HK-2 (cell line): ENCODE results near the gene PPP1R16B.

Experiments used
- DNase-seq: peaks from one replicate; pipeline ENCODE4 v3.0.0-alpha.2; 2018; ENCODE audit not compliant: unreplicated experiment

Gene PPP1R16B

GRCh38 chr20:38827770-38828281, 22.3 kb downstream of the PPP1R16B start:
- DNase-seq, result no peak

DNA sequence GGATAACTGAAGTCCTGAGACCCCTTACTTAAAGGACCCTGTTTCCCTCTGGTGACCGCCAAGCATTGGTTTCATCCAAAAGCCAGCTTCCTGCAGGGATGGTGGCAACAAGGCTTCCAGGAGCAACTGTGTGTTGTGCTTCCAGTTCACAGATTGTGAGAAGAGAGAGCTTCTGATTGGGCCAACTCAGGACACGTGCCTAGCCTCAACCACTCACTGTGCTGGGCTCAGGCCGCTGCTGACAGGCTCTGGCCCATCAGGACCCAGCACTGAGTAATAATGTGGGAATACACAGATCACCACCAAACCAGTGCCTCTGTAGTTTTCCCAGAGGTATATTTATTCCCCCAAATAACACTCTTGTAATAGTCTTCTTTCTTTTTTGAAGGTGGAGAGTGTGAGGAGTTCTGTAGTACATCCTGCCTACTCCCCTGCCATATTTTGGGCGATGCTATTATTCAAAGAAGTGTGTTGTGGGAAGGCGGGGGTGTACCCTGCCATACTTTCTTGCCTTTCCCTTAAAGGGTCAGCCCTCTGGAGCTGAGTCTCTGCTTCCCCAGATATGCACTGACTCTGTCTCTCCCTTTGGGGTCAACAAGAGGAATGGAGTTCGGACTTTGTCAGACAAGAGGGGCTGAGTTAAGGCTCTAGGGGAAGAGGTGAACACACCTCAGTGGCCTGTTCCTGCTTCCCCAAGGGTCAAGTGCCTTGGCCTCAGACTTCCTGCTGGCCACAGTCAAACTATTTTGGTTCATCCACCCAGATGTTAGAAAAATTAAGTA, 23.2 kb downstream of the PPP1R16B start:
- no peak for DNase-seq

DNA sequence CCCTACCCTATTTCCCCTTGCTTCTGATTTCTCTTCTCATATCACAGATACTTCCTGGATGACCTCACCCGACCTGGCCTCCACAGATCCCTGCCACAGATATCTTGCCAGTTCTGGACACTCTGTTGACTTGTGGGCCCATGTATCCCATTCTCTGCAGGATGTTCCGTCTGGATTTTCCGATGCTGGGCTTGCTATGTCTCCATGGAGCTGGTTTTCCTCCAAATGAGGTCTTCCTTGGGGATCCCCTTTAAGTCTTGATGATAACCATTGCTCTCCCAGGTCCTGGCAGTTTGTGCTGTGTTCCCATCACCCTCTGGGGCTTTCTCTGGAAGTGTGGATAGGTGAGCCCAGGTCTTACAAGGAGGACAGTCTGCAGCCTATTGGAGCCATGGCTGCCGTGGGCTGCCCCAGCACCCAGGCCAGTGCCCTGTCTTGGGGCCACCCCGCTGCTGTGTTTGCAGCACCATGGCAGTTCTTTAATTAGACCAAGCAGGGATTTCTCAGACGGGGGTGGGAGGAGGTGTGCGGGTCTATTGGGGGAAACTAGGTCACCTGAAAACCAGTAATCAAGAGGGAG, 23.9 kb downstream of the PPP1R16B start:
- DNase-seq, result no peak

DNA sequence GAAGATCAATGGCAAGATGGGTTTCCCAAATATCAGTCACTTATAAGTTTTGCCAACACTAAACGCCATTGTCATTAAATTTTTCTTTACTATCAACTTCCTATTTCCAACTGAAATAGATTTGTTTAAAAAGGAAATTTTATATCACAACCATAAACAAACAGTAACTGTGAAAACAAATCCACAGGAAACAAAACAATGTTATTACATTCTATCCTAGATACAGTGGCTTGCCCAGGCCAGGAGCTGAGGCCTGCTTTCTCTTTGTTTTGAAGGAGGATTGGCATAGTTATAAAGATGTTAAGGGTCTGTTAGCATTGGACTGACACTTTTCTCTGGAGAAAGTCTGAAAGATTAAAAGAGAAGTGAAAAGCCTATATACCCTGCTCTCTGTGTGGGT, 24.9 kb downstream of the PPP1R16B start:
- DNase-seq, result no peak

- no peak for DNase-seq
Measured at GRCh38 chr20:38831049-38831691, 25.7 kb downstream of the PPP1R16B start.

DNA sequence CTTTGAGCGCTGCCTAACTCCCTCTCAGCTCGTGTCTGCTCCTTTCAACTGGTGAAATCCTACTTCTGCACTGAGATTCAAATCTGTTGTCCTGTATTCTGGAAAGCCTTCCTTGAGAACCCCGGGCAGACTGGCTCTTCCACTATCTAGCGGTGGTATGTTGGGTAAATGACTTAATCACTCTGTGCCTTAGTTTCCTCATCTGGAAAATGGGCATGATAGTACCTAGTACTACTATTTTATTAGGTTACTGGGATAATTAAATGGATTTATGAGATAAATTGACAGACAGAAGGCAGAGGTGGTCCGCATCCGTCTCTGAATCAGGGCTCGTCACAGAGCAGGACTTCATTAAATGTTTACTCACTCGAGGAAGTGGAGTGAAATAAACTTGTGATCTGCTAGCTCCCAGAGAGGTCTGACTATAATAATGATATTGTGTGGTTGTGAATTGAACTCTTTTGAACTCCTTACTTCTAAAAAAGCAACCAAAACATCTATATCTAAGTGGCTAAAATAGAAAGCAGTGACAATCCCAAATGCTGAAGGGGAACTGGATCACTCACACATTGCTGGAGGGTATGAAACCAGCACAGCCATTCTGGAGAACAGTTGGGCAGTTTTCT, 26.6 kb downstream of the PPP1R16B start:
- no peak for DNase-seq

GRCh38 chr20:38833154-38833856, 27.8 kb downstream of the PPP1R16B start:
- DNase-seq, result no peak

GRCh38 chr20:38833857-38834164, 28.3 kb downstream of the PPP1R16B start:
- DNase-seq, result no peak

DNA sequence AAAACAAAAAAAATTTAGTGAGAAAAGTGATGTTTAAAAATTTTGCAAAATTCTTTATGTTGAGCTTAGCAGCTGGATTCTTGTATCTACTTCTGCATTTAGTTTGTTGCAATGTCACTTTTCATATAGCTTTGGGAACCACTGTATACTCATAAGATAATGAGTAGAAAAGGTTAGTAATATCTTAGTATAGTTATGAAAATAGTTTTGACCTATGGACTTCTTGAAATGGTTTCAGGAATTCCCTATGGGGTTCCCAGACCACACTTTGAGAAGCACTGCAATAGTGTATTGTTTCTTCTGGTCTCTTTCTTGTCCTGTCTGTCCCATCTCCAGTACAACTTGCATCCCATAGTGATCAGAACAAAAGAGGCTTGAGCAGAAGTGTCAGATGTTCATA, 29.4 kb downstream of the PPP1R16B start:
- DNase-seq, result no peak

DNA sequence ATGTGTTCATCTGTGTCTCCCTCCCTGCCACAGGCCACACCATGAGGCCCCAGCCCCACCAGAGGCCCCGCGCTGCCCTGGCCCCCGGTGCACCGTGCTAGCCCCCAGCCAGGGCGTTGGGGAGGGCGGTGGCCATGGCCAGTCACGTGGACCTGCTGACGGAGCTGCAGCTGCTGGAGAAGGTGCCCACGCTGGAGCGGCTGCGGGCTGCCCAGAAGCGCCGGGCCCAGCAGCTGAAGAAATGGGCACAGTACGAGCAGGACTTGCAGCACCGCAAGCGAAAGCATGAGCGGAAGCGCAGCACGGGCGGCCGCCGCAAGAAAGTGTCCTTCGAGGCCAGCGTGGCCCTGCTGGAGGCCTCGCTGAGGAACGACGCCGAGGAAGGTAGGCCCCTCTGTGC, 30.3 kb downstream of the PPP1R16B start:
- no peak for DNase-seq

DNA sequence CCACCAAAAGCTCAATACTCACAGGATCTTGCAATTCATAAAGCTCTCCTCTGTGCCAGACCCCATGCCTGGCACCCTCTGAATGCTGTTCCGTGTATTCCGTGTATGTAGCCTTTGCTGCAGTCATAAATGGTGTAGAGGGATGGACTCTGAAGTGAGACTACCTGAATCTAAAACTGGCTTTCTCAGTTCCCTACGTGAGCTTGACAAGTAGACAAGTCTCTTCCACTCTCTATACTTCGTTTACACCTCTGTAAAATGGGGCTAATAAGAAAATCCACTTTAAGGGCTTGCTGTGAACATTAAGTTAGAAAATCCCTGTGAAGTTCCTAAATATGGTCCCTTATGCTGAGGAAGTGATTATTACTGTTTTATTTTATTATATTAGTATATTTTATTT, 31.5 kb downstream of the PPP1R16B start:
- DNase-seq, result no peak

- DNase-seq, result no peak
Measured at GRCh38 chr20:38838326-38838725, 32.8 kb downstream of the PPP1R16B start.

DNA sequence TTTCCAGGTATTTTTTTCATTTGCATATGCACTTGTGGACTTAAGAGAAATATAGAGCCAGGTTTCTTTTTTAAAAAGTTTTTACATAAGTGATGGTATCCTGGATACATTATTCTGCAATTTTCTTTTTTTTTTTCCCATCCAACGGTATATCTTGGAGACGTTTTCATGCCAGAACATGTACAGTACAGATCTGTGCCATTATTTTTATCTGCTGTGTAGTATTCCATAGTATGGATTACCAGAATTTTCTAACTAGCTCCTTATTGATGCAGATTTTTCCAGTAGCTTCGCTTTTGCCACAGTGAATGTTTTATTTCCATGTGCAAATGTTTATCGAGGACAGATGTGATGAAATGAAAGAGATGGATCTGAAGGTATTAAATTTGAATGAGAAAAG, 34.1 kb downstream of the PPP1R16B start:
- no peak for DNase-seq

DNA sequence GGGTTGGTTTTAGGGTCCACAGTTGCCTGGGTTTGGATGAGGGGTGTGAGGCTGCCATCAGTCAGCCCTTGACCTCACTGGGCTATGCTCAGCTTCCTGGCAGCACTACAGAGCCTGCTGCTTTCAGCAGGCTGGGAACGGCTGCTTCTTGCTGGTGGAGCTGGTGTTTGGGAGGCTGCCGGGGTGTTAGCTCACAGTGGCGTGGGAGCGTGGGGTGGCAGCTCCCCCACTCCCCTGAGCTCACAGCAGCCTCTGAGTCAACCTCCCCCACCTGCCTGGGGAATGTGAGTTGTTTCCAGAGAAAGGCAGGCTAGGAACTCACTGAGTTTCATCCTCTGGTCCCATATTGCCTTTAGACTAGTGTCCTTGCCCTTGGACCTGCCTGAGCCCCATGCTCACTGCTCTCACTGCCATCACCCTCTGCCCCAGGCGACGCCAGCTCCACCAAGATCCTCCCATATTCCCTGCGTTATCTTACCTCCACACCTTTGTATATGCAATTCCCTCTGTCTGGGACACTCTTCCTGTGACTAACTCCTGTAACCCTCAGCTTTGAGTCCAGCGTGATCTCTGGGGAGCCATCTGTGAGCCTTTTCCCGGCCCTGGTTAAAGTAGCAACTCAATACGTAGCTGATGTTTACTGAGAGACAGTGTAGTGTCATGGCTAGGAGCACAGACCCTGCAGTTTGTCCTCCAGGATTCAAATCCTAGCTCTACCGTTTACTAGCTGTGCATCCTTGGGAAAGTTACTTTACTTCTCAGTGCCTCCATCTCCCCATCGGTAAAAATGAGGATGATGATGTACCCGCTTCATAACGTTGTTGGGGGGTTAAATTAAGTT, 34.8 kb downstream of the PPP1R16B start:
- no peak for DNase-seq

DNA sequence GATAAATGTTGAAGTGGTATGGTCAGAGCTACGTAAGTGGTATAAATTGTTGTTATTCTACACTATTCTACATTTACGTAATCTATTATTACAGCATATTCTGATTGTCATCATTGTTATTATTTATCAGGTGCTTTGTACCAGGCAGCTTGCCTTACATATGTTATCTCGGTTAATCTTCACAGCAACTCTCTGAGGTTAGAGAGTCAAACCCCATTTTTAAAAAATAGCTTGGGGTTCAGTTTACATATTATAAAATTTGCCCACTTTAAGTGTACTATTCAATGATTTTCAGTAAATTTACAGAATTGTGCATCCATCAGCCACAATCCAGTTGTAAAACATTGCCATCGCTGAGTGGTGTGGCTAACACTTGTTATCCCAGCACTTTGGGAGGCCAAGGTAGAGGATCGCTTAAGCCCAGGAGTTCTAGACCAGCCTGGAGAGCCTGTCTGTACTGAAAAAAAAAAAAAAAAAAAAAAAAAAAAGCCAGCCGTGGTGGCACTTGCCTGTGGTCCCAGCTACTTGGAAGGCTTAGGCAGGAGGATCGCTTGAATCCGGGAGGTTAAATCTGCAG, 35.5 kb downstream of the PPP1R16B start:
- no peak for DNase-seq

DNA sequence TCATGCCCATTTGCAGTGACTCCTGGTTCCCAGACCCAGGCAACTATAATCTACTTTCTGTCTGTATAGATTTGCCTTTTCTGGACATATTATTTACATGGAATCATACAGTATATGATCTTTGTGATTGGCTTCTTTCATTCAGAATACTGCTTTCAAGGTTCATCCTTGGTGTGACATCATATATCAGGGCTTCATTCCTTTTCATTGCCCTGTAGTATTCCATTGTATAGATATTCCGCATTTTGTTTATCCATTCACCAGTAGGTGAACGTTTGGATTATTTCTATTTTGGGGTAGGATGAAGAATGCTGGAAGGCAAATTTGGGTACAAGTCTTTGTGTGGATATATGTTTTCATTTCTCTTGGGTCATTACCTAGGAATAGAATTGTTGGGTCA, 36.1 kb downstream of the PPP1R16B start:
- DNase-seq, result no peak

DNA sequence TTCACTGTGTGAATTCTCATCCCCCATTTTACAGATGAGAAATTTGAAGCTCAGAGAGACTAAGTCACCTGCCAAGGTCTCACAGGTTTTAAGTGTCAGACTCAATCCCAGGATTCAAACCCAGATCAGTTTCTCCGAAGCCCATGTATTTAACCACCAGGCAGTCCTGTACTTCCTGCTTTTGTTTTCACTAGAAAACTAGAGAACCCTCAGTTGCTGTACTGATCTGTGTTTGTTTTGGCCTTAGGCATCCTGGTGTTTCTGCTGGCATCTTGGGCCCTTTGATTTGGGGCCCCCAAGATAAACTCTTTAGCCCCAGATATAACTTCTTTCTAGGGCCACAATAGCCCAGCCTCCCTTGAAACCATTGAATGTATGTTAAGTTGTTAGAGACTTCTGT, 36.5 kb downstream of the PPP1R16B start:
- no peak for DNase-seq

DNA sequence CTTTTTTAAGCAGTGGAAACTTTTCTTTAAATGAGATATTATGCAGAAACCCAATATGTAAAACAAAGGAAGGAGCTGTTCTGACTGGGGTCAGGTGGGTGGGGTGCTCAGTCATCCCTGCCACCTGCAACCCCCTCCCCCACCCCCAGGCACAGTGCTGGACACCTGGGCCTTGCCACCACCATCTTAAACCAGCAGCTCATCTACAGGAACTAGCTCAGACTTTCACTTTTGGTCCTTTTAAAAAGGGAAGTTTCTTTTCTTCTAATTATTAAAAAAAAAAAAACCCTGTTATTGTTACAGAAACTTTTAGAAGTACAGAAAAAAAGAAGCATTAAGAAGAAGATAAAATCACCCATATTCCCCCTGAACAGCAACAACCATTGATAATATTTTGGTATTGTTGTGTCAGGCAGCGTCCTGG, 37.1 kb downstream of the PPP1R16B start:
- DNase-seq, result no peak

GRCh38 chr20:38843346-38843745, 37.8 kb downstream of the PPP1R16B start:
- no peak for DNase-seq

DNA sequence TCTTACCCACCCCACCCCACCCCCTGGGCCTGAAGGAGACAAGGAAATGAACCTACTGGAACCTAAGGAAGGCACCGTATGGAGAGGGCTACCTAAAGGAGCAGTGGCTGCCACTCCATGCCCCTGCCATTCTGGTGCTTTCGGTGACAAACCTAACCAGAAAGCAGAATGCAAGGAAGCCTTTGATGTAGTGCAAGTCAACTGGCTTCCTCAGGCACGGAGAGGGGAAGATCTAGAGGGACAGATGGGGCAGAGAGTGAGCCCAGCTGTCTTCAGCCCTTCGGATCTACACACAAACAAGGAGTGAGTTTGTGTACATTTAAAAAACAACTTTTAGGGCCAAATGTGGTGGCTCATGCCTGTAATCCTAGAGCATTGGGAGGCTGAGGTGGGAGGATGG, 39.5 kb downstream of the PPP1R16B start:
- no peak for DNase-seq

- DNase-seq, result no peak
Measured at GRCh38 chr20:38847840-38848239, 42.3 kb downstream of the PPP1R16B start.
